Transverse colon (tissue), 4 donors: Measurements from ENCODE around the gene CUTC. TPM values are rescaled to one million over a fixed set of nuclear protein-coding genes. Genes with fewer than 3 reads are reported as not detected.

ENCODE experiments used
- DNase-seq: peaks from one replicate; pipeline ENCODE4 v3.0.0-alpha.2; 2019
- H3K27ac ChIP-seq, 4 donors: fragments of 200-600 bp; sonication (generic); 2 replicates each; pipeline ENCODE4 v1.5.1; 2016 to 2018; ENCODE audit warnings: inconsistent platforms in 4 of 4
- H3K27me3 ChIP-seq: fragments of 200-600 bp; sonication (generic); 2 replicates; pipeline ENCODE4 v1.5.1; 2017; ENCODE audit warnings: inconsistent platforms
- H3K36me3 ChIP-seq, 4 donors: fragments of 200-600 bp; sonication (generic); 2 replicates each; pipeline ENCODE4 v1.5.1; 2017 to 2019; ENCODE audit warnings: inconsistent platforms in 4 of 4
- H3K4me1 ChIP-seq, 4 donors: fragments of 200-600 bp; sonication (generic); 2 replicates each; pipeline ENCODE4 v1.5.1; 2017 to 2020; ENCODE audit warnings: inconsistent platforms in 4 of 4
- H3K4me3 ChIP-seq, 4 donors: fragments of 200-600 bp; sonication (generic); 1 replicate in 1 of 4; 2 replicates in 3 of 4; pipeline versions ENCODE4 v1.5.1 to v1.6.1; 2017 to 2019; ENCODE audit warnings: inconsistent platforms in 4 of 4
- H3K9me3 ChIP-seq, 2 donors: fragments of 200-600 bp; sonication (generic); 2 replicates each; pipeline ENCODE4 v1.5.1; 2017 to 2019; ENCODE audit warnings: inconsistent platforms in 2 of 2
- CTCF ChIP-seq, 5 experiments: fragments of 200-600 bp in 3 of 5; fragments of 450-650 bp in 2 of 5; sonication (generic) in 3 of 5; IDR thresholded peaks; 1 replicate in 2 of 5; 2 replicates in 3 of 5; pipeline ENCODE4 v1.5.1; 2016 to 2017; ENCODE audit warnings: antibody characterized with exemption in 5 of 5, inconsistent platforms in 3 of 5, mild to moderate bottlenecking in 2 of 5, moderate library complexity in 1 of 5
- EP300 ChIP-seq: sonication (generic); formaldehyde crosslinking; IDR thresholded peaks from one replicate; pipeline ENCODE4 v1.6.1; 2017; ENCODE audit warnings: antibody characterized with exemption, low read depth
- POLR2A ChIP-seq: fragments of 450-650 bp; IDR thresholded peaks from one replicate; pipeline ENCODE4 v1.6.1; 2016; ENCODE audit warnings: antibody characterized with exemption, mild to moderate bottlenecking, moderate library complexity
- POLR2AphosphoS5 ChIP-seq, 3 donors: sonication (generic); formaldehyde crosslinking; IDR thresholded peaks; one replicate each; pipeline ENCODE4 v1.6.1; 2016; ENCODE audit warnings: antibody characterized with exemption in 3 of 3
- WGBS, 2 donors: methylation state at CpG; one replicate each; pipeline ENCODE4 v1.1.5; 2018; ENCODE audit warnings: low coverage in 1 of 2; 5-methylcytosine and 5-hydroxymethylcytosine counted together
- in situ Hi-C, 4 donors: fragments of 200-750 bp; cut with MboI; loops; one replicate each; pipeline versions ENCODE4 v1.15.0 to v1.15.1; 2017; ENCODE audit warnings: low sequenced_read_pairs in 3 of 4, low pct_ligation_motif_present in 1 of 4, low pct_unique_long_range_greater_than_20kb in 1 of 4
- intact Hi-C: fragments of 100-400 bp; cut with DNase I; formaldehyde crosslinking; loops from one replicate; pipeline ENCODE4 v1.15.1; 2023; ENCODE audit warnings: low total_unique reads
- total RNA-seq, 4 donors: library from RNA; depleted of rRNA; stranded (reverse); fragments of >200 nt; gene quantifications; one replicate each; pipeline ENCODE4 v1.1.0, GENCODE V29; 2016

CUTC gene
- total RNA-seq, 4 donors from 2014 or later = 6.7 to 27.9 (median 18.5) TPM

DNA sequence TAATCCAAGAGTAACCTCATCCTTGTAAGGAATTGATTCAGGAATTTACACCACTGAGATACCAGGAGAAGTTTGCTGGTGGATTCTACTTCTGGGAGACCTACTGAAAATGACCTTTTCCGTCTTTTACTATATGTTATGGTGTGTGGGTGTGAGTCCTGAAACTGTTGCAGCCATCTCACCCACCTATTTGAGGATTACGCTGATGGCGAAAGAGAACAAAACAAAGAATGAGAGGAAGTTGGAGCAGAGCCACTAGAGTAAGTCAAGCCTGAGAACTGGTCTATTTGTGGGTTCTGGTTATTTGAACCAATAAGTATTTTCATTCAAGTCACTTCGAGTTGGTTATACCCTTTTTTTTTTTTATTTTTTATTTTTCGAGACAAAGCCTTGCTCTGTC, 37.7 kb downstream of the CUTC start:
- no peaks in the 10 kb centered on the region for H3K9me3 ChIP-seq
- H3K36me3 ChIP-seq = no peaks in the 10 kb centered on the region
- in situ Hi-C loops (no loop called here), intact Hi-C loops (no loop called here)
- no peak overlapping the region for H3K4me3 ChIP-seq
- H3K27me3 ChIP-seq = no peaks in the 10 kb centered on the region
- 87 to 93% methylated on average over 5 of the region's 5 CpGs for WGBS, 2 donors
- TF ChIP-seq CTCF (IDR thresholded peaks at IDR 0.05) = no peak
- no peak for TF ChIP-seq POLR2AphosphoS5 (IDR thresholded peaks at IDR 0.05)
- TF ChIP-seq EP300 = no peak
- no peak for TF ChIP-seq POLR2A
- H3K27ac ChIP-seq = no peak overlapping the region
- no peaks in the 10 kb centered on the region for H3K4me1 ChIP-seq
- DNase-seq = no peak

DNA sequence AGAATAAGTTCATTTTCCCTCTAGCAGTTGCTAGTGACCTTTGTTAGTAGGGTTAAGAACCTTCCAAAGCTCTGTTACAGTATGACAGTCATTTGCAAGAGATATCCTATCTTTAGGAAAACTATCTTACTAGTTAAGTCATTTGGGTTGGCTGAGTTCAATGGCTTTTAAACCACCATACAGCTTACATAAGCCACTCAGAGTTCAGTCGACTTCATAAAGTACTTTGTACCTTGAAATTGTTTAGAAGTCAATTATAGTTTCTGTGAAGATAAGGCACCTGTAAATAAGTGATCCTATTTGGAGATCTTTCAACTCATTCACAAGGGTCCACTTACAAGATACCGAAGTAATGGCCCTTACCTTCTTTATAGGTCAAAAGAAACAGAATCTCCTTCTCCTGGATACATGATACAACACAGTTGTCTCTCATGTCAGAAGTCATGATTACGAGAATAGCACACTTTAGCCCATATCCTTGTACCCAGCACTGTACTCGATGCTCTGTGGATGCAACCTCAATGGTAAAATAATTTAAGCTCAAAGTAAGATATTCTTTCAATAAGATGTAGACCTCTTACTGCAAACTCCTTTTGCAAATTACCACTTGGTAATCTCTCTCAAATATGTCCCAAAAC, 38.5 kb downstream of the CUTC start:
- Histone ChIP-seq H3K36me3 (no peaks in the 10 kb centered on the region), H3K4me3 (no peak overlapping the region), H3K27me3 (no peaks in the 10 kb centered on the region), H3K4me1 (no peaks in the 10 kb centered on the region), H3K27ac (no peak overlapping the region), H3K9me3 (no peaks in the 10 kb centered on the region)
- in situ Hi-C loops (no loop called here), intact Hi-C loops (no loop called here)
- TF ChIP-seq EP300 (no peak), POLR2A (no peak), CTCF (IDR thresholded peaks at IDR 0.05) (no peak), POLR2AphosphoS5 (IDR thresholded peaks at IDR 0.05) (no peak)
- WGBS, 2 donors = 65 to 81% methylated on average over 4 of the region's 4 CpGs
- DNase-seq = no peak

DNA sequence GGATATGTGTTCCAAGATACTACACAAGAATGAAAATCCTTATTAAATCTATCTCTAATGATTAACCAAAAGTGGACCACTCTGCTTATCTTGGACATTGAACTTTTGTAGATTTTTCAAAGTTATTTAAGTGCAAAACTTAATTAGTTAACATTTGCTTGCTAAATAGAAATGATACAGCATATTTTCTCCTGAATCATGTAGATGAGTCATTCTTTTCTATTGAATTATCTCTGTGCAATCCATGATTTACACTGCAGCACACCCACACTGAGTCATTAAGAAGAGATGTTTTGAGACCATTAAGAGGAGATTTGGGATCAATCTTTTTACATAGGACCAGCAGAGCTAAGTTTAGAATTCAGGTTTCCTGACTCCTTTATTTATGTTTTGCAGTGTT, 43.8 kb downstream of the CUTC start:
- DNase-seq = no peak
- TF ChIP-seq POLR2AphosphoS5 (IDR thresholded peaks at IDR 0.05) (peak in 1 of 3 donors; percentile 46), EP300 (no peak), CTCF (IDR thresholded peaks at IDR 0.05) (no peak), POLR2A (no peak)
- no peaks in the 10 kb centered on the region for H3K27me3 ChIP-seq
- peaks cover 0 to 17% (median 2%) of the 10 kb centered on the region in 4 donors for H3K4me1 ChIP-seq
- no peaks in the 10 kb centered on the region for H3K9me3 ChIP-seq
- in situ Hi-C loops = no loop called here
- H3K4me3 ChIP-seq = no peak overlapping the region
- peak overlapping the region in 2 of 4 donors; percentile 12 to 31 for H3K27ac ChIP-seq
- H3K36me3 ChIP-seq = no peaks in the 10 kb centered on the region
- intact Hi-C loops = no loop called here

DNA sequence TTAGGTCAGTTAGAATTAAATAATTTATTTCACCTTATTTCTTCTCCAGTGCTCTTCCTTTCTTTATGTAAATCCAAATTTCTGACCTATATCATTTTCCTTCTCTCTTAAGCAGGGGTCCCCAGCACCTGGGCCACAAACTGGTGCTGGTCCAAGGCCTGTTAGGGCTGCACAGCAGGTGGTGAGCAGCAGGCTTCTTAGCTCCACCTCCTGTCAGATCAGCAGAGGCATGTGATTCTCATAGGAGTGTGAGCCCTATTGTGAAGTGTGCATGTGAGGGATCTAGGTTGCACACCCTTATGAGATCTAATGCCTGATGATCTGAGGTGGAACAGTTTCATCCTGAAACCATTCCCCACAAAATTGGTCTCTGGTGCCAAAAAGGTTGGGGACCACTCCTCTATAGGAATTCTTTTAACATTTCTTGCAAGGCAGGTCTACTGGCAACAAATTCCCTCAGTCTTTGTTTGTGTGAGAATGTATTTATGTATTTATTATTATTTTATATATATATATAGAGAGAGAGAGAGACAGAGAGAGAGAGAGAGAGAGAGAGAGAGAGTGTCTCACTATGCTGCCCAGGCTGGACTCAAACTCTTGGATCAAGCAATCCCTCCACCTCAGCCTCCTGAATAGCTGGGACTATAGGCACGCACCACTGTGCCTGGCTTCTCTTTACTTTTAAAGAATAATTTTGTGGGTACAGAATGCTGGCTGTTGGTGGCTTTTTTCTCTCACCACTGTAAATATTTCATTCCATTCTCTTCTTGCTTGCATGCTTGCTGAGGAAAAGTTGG, 46.1 kb downstream of the CUTC start:
- Histone ChIP-seq H3K9me3 (no peaks in the 10 kb centered on the region), H3K4me3 (no peak overlapping the region), H3K27me3 (no peaks in the 10 kb centered on the region), H3K27ac (no peak overlapping the region), H3K36me3 (no peaks in the 10 kb centered on the region), H3K4me1 (peaks cover 2 to 25% (median 4%) of the 10 kb centered on the region in 4 donors)
- WGBS, 2 donors = 100% methylated on average over 1 of the region's 1 CpG; no CpG with 5 or more reads in 1 of the 2 donors
- no peak for DNase-seq
- in situ Hi-C loops (no loop called here), intact Hi-C loops (no loop called here)
- TF ChIP-seq EP300 (no peak), POLR2A (no peak), POLR2AphosphoS5 (IDR thresholded peaks at IDR 0.05) (no peak), CTCF (IDR thresholded peaks at IDR 0.05) (no peak)
